OCI-LY1 (cell line): ENCODE measurements around the gene IFNAR2.

Experiments used
- H2AFZ ChIP-seq: fragments of 200-600 bp; sonication (generic), shearing (Covaris generic); 2 replicates; pipeline ENCODE4 v1.6.0; 2014; ENCODE audit warnings: antibody characterized with exemption, mild to moderate bottlenecking, low read length
- H3F3A ChIP-seq: fragments of 200-600 bp; sonication (generic), shearing (Covaris generic); 2 replicates; pipeline ENCODE4 v1.6.0; 2014; ENCODE audit warnings: mild to moderate bottlenecking, antibody characterized with exemption, low read length, moderate library complexity; ENCODE audit not compliant: insufficient read depth
- H3K27ac ChIP-seq: fragments of 200-600 bp; sonication (generic); 2 replicates; pipeline ENCODE4 v1.5.1; 2014; ENCODE audit warnings: low read length, mixed run types, mild to moderate bottlenecking, low read depth; ENCODE audit not compliant: poor library complexity, severe bottlenecking
- H3K27me3 ChIP-seq: fragments of 200-600 bp; sonication (generic); 2 replicates; pipeline ENCODE4 v1.6.0; 2014; ENCODE audit warnings: antibody characterized with exemption, mild to moderate bottlenecking, low read length, moderate library complexity; ENCODE audit not compliant: insufficient read depth
- H3K36me3 ChIP-seq: fragments of 200-600 bp; sonication (generic); 2 replicates; pipeline ENCODE4 v1.6.1; 2014; ENCODE audit warnings: mild to moderate bottlenecking, antibody characterized with exemption, low read length, moderate library complexity, mixed read lengths; ENCODE audit not compliant: insufficient read depth
- H3K4me1 ChIP-seq: fragments of 200-600 bp; sonication (generic); 2 replicates; pipeline ENCODE4 v1.5.1; 2014; ENCODE audit warnings: mild to moderate bottlenecking, low read length, moderate library complexity; ENCODE audit not compliant: insufficient read depth, severe bottlenecking
- H3K4me2 ChIP-seq: fragments of 200-600 bp; sonication (generic), shearing (Covaris generic); 2 replicates; pipeline ENCODE4 v1.6.1; 2014; ENCODE audit warnings: low read length
- H3K4me3 ChIP-seq: fragments of 200-600 bp; sonication (generic); 2 replicates; pipeline ENCODE4 v1.5.1; 2014; ENCODE audit warnings: low read length, low read depth, mild to moderate bottlenecking, mixed read lengths; ENCODE audit not compliant: poor library complexity, severe bottlenecking
- H3K79me2 ChIP-seq: fragments of 200-600 bp; shearing (Covaris generic); 2 replicates; pipeline ENCODE4 v1.6.1; 2016; ENCODE audit warnings: mixed run types, low read length, mixed read lengths; ENCODE audit not compliant: insufficient read depth
- H3K9ac ChIP-seq: fragments of 200-600 bp; sonication (generic), shearing (Covaris generic); 2 replicates; pipeline ENCODE4 v1.6.1; 2014; ENCODE audit warnings: mild to moderate bottlenecking, low read length, mixed read lengths
- H3K9me2 ChIP-seq: fragments of 200-600 bp; sonication (generic), shearing (Covaris generic); 2 replicates; pipeline ENCODE4 v1.6.1; 2014; ENCODE audit warnings: low read depth, mild to moderate bottlenecking, low read length, mixed read lengths
- H3K9me3 ChIP-seq: fragments of 200-600 bp; shearing (Covaris generic); 2 replicates; pipeline ENCODE4 v1.6.1; 2014; ENCODE audit warnings: low read length, mixed read lengths
- H4K20me1 ChIP-seq: fragments of 200-600 bp; sonication (generic), shearing (Covaris generic); 2 replicates; pipeline ENCODE4 v1.6.0; 2016; ENCODE audit warnings: mild to moderate bottlenecking, low read length; ENCODE audit not compliant: insufficient read depth
- EZH2 ChIP-seq: fragments of 200-600 bp; sonication (generic), shearing (Covaris generic); IDR thresholded peaks from 2 replicates; pipeline ENCODE4 v1.8.0; 2017; ENCODE audit warnings: borderline replicate concordance, mixed run types, mild to moderate bottlenecking, antibody characterized with exemption, low read length, moderate library complexity, mixed read lengths
- TF ChIP-seq, protein P1 (sequence below): fragments of 200-600 bp; sonication (generic), shearing (Covaris generic); IDR thresholded peaks from 2 replicates; pipeline ENCODE4 v1.5.1; 2017; ENCODE audit warnings: mild to moderate bottlenecking, antibody characterized with exemption, low read length, moderate library complexity, mixed read lengths

Gene IFNAR2

DNA sequence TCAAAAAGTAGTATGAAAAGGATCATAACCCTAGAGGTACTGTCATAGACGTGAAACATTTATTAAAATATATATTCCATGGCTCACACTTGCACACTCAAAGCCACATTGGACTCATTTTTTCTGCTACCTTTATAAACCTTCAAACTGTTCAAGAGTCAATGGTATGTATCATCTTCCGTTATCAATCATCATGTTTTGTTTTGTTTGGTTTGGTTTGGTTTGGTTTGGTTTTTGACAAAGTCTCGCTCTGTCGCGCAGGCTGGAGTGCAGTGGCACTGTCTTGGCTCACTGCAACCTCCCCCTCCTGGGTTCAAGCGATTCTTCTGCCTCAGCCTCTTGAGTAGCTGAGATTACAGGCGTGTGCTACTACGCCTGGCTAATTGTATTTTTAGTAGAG is 1.8 kb downstream of the IFNAR2 start:
- Histone ChIP-seq H3K9me3 (no peaks in the 10 kb centered on the region), H3K79me2 (peaks cover 64% of the 10 kb centered on the region), H3K9ac (peak overlapping the region; percentile 77)

DNA sequence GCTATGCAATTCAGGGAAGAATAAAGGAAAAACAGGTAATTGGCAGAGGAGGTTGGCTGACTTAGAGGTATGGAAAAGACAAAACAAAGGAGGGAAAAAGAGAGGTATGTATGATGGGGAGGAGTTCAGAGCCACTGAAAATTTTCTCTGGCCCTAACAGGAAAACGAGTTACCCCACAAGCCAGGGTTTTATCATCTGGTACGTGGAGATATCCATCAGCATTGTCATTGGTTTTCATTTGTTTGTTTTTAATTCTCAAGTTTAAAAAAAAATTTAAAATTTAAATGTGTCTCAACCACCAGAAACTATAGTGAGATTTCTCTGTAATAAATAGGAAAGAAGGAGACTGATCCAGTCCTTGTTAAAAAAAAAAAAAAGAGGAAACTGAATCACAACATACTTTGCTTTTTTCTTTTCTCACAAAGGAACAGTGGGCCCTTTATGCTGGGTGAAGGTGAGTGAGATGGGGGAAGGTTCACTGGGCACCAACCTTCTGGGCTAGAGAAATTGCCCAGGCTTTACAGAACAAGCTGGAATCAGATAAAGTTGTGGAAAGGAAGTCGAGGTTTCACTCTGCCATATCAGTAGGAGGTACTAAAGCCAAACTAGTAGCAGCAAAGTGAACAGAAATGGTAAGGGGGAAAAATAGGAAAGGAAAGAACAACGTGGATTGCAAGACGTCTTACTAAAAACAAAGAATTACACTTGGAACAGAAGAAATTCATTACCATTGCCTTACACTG is 2.7 kb downstream of the IFNAR2 start:
- TF ChIP-seq EZH2 = no peak
- TF ChIP-seq, protein P1, sequence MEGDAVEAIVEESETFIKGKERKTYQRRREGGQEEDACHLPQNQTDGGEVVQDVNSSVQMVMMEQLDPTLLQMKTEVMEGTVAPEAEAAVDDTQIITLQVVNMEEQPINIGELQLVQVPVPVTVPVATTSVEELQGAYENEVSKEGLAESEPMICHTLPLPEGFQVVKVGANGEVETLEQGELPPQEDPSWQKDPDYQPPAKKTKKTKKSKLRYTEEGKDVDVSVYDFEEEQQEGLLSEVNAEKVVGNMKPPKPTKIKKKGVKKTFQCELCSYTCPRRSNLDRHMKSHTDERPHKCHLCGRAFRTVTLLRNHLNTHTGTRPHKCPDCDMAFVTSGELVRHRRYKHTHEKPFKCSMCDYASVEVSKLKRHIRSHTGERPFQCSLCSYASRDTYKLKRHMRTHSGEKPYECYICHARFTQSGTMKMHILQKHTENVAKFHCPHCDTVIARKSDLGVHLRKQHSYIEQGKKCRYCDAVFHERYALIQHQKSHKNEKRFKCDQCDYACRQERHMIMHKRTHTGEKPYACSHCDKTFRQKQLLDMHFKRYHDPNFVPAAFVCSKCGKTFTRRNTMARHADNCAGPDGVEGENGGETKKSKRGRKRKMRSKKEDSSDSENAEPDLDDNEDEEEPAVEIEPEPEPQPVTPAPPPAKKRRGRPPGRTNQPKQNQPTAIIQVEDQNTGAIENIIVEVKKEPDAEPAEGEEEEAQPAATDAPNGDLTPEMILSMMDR = no peak
- no peaks in the 10 kb centered on the region for H3K9me2 ChIP-seq
- H3K4me3 ChIP-seq = peak overlapping the region; percentile 96
- peak overlapping the region; percentile 79 for H3K27ac ChIP-seq
- H4K20me1 ChIP-seq = no peaks in the 10 kb centered on the region
- H3F3A ChIP-seq = no peaks in the 10 kb centered on the region
- no peaks in the 10 kb centered on the region for H3K9me3 ChIP-seq
- peaks cover 69% of the 10 kb centered on the region for H3K79me2 ChIP-seq
- H3K9ac ChIP-seq = peak overlapping the region; percentile 77
- H3K27me3 ChIP-seq = no peaks in the 10 kb centered on the region
- H3K4me1 ChIP-seq = peaks cover 70% of the 10 kb centered on the region
- H2AFZ ChIP-seq = no peak overlapping the region
- peak overlapping the region; percentile 95 for H3K4me2 ChIP-seq
- H3K36me3 ChIP-seq = peaks cover 57% of the 10 kb centered on the region

More for the DNA sequence above, 1.8 kb downstream of the IFNAR2 start:
- no peaks in the 10 kb centered on the region for H3F3A ChIP-seq
- peaks cover 61% of the 10 kb centered on the region for H3K4me1 ChIP-seq
- TF ChIP-seq, protein P1 = no peak
- TF ChIP-seq EZH2 = no peak
- H2AFZ ChIP-seq = no peak overlapping the region
- H3K4me3 ChIP-seq = peak overlapping the region; percentile 96
- H3K36me3 ChIP-seq = peaks cover 49% of the 10 kb centered on the region
- H3K27ac ChIP-seq = peak overlapping the region; percentile 79
- no peaks in the 10 kb centered on the region for H3K27me3 ChIP-seq
- no peaks in the 10 kb centered on the region for H4K20me1 ChIP-seq
- peak overlapping the region; percentile 95 for H3K4me2 ChIP-seq
- H3K9me2 ChIP-seq = no peaks in the 10 kb centered on the region

DNA sequence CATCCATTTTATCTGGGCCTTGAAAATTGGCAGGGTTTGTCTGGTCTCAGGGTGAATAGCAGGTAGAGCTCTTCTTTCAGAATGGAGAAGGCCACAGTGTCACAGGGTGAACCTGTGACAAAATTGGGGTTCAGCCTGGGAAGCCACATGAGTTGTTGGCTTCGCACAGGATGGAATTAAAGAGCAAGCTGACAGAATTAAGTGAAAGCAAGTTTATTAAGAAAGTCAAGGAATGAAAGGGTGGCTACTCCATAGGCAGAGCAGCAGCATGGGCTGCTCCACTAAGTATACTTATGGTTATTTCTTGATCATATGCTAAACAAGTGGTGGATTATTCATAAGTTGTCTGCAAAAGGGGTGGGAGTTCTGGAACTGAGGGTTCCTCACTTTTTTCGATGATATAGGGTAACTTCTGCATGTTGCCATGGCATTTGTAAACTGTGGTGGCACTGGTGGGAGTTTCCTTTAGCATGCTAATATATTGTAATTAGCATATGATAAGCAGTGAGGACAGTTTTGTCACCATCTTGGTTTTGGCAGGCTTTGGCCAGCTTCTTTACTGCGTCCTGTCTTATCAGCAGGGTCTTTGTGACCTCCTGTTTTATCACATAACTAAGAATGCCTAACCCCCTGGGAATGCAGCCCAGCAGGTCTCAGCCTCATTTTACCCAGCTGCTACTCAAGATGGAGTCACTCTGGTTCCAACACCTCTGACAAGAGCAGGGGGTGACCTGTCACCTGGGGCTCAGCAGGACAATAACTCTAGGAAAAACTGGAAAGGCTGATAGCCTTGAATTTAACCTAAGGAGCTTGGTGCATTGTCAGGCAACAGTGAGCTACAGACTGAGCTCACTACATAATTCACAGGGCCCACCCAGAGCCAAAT is 5.1 kb downstream of the IFNAR2 start:
- H3K4me2 ChIP-seq = no peak overlapping the region
- no peaks in the 10 kb centered on the region for H3F3A ChIP-seq
- H3K36me3 ChIP-seq = peaks cover 72% of the 10 kb centered on the region
- no peak for TF ChIP-seq EZH2
- TF ChIP-seq, protein P1 = no peak
- H4K20me1 ChIP-seq = no peaks in the 10 kb centered on the region
- H3K4me3 ChIP-seq = no peak overlapping the region
- H3K9me3 ChIP-seq = 0 out of 2 replicates have a peak, but pooled peaks cover 2% of the 10 kb centered on the region
- peaks cover 81% of the 10 kb centered on the region for H3K4me1 ChIP-seq
- no peak overlapping the region for H3K9ac ChIP-seq
- peaks cover 84% of the 10 kb centered on the region for H3K79me2 ChIP-seq
- H3K27ac ChIP-seq = no peak overlapping the region
- H2AFZ ChIP-seq = no peak overlapping the region
- no peaks in the 10 kb centered on the region for H3K27me3 ChIP-seq
- no peaks in the 10 kb centered on the region for H3K9me2 ChIP-seq
